Mesenteric fat pad (tissue), 1 donor: Measurements from ENCODE around the gene WDR93. TPM values are rescaled to one million over a fixed set of nuclear protein-coding genes. Genes with fewer than 3 reads are reported as not detected.
"Not testable (repeated sequence)": the region's sequence is repeated elsewhere in the genome, so short reads cannot be mapped to it uniquely, and the experiment has no call there.

Experiments
- DNase-seq: peaks from one replicate; pipeline ENCODE4 v3.0.0-alpha.2; 2020; ENCODE audit warnings: low spot score
- total RNA-seq: library from RNA; stranded (reverse); fragmentation: NEBNext Ultra II Directional; extraction: Animal tissue kit (Norgen Biotek cat#: 25700); gene quantifications from one replicate; pipeline ENCODE4 v1.2.1, GENCODE V29; 2021
- donor health status: DM: yes; HTN: yes; CAD: no.

WDR93 gene
- total RNA-seq, 1 donor from 2014 or later, result 0.32 TPM

DNA sequence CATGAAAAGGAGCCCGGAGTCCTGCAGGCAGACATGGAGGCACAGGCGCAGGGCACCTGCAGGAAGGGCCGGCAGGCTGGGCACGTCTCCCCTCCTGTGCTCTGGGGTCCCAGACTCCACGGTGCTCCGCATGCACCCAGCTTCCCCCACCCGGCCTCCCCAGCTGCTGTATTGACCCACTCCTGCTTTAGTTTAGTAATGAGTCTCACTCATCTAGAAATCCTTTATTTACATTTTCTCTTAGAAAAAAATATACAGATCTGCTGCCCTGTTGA, 94.0 kb downstream of the WDR93 start:
- no peak for DNase-seq

DNA sequence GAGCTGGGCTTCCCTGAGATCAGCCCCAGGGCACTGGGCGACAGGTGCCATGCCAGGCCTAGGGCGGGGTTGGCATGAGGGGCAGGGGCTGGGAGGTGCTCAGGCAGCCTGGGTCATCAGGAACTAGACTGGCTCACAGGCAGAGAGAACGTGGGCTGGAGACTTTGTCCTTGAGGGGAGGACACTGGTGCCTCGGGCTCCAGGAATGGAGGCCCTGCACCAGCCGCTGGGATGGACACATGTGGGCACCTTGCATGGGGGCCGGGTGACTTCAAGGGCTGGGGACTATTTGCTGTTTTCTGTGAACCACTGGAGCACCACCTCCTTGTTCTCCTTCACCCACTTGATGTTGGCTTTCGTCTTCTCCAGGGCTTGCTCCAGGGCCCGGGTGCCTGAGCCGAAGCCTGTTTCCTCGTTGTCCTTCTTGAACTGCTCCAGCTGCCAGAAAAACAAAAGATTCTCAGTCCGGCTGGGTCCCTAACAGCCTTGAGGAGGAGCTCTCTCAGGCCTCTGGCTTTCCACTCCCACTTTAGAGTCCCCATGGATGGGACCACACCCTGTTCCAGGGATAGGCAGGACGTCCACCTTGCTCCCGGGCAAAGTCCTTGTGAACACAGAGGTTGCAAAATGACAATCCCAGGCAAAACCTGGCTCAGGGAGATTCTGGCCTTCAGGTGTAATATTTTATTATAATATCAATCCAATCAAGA, 94.6 kb downstream of the WDR93 start:
- DNase-seq, result no peak

DNA sequence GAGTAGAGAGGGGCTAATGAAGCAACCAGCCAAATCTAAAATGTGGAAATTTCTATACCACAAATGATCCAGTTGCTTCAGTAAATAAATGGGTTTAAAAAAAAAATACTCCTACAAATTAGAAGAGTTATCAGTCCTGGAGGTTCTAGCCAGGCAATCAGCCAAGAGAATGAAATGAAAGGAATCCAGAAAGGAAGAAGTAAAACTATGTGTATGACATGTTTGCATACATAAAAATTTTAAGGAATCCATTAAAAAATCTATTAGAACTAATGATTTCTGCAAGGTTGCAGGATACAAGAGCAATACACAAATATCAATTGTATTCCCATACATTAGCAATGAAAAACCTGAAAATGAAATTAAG, 95.1 kb downstream of the WDR93 start:
- DNase-seq, result no peak

DNA sequence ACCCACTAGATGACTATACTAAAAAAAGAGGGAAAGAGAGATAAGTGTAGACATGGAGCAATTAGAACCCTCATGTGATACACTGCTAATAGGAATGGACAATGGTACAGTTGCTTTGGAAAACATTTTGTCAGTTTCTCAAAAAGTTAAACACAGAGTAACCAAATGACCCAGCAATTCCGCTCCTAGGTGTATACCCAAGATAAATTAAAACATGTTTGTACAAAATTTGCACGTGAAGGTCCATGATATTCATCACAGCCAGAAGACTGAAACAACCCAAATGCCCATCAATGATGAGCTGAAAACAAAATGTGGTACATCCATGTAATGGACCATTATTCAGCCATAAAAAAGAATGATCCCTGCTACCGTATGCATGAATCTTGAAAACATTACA, 97.3 kb downstream of the WDR93 start:
- no peak for DNase-seq

DNA sequence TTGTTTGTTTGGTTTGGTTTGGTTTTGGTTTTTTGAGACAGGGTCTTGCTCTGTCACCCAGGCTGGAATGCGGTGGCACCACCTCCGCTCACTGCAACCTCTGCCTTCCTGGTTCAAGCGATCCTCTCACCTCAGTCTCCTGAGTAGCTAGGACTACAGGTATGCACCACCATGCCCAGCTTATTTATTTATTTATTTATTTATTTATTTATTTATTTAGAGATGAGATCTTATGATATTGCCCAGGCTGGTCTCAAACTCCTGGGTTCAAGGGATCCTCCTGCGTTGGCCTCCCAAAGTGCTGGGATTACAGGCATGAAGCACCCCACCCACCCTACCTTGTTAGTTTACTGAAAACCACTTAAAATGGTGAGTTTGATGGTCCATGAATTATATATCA, 98.0 kb downstream of the WDR93 start:
- DNase-seq, result not testable (repeated sequence)

DNA sequence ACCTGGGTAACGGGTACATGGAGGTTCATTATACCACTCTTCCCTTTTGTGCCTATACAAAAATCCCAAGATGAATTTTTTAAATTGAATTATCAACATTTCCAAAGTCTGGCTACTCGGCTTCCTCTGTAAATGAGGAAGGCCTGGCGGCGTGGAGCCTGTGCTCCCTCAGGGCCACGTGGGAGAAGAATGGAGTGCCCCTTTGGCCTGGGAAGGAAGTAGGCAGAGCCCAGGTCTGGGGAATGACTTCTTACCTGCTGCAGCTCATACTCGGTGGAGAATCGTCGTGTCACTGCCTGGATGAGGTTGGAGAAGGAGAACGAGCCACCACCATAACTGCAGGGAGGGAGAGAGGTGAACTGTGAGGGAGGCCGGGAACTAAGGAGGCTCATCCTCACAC, 99.6 kb downstream of the WDR93 start:
- no peak for DNase-seq

DNA sequence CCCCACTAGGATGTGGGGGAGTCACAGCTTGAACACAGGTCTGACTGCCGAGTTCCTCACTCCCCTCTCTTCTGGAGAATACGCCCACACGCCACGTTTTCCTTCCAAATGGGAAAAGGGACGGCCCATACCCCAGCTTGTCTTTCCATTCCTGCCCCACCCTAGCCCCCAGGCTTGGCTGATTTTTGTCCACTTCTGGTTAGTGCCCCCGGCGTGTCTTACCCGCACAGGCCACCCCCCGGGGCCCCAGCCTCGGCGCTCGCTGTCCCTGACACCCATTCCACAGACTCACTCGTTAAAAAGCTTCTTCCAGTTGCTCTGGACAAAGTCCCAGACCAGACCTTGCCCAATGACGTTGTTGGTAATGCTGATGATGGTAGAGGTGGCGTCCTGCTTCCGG, 100.0 kb downstream of the WDR93 start:
- no peak for DNase-seq

DNA sequence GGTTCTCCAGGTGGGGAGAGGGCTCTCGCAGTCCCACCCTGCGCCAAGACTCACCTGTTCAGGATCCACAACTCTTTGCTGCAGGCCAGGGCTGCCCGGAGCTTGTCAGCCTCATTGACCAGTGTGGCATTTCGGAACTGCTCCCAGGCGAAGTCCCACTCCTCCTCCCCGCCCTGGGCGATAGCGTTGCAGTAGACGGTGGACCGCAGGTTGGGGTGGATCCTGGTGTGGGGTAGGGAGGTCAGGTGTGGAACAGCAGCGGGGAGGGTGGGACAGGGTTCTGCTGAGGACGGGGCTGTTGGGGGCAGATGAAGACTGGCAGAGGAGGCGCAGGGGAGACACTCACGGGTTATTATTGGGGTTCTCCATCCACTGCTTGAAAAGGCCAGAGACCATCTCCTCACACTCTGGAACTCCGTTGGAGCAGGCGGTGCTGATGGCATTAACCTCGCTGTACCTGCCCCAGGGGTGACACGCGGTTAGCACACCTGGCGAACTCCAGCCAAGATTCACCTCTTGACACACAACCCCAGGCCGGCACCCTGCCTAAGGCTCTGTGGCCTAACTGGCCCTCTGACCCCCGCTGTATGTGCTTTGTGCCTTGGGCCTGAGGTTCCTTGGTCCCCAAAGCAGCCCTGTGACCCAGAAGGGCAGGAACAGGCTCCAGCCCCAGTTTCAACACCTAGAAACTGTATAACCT, 101.6 kb downstream of the WDR93 start:
- no peak for DNase-seq

Other genes starting within 250 kb of the WDR93 start
- 5.7 TPM for gene RHCG, start 194.2 kb upstream of the WDR93 start, total RNA-seq
- not detected for gene TICRR, start 115.3 kb upstream of the WDR93 start, total RNA-seq
- gene KIF7, start 35.3 kb upstream of the WDR93 start, total RNA-seq, result 12.7 TPM
- gene PLIN1, start 11.4 kb upstream of the WDR93 start, total RNA-seq, result 1,691 TPM
- gene PEX11A, start 57 bp upstream of the WDR93 start, total RNA-seq, result 103 TPM
- gene MESP1, start 60.4 kb downstream of the WDR93 start, total RNA-seq, result 16.0 TPM
- gene MESP2, start 85.5 kb downstream of the WDR93 start, total RNA-seq, result 0.96 TPM
- 50.3 TPM for gene ANPEP, start 124.0 kb downstream of the WDR93 start, total RNA-seq
- gene AP3S2, start 203.2 kb downstream of the WDR93 start, total RNA-seq, result 27.3 TPM
- 17.7 TPM for gene ARPIN, start 222.1 kb downstream of the WDR93 start, total RNA-seq